HepG2 (cell line): ENCODE data around the gene SIGLEC7. TPM values are rescaled to one million over a fixed set of nuclear protein-coding genes. Genes with fewer than 3 reads are reported as not detected.
A peak's percentile ranks its signal among the peaks of the same experiment; 100 is the strongest.

Source experiments
- ATF7-NPFF ChIP-seq: sonication (generic); formaldehyde crosslinking; IDR thresholded peaks from 2 replicates; pipeline ENCODE4 v1.8.1; 2023; ENCODE audit warnings: mild to moderate bottlenecking, low read depth, missing genetic modification reagents, moderate library complexity
- DDIT3 ChIP-seq: sonication (generic); formaldehyde crosslinking; IDR thresholded peaks from 2 replicates; pipeline ENCODE4 v1.4.0; 2020; ENCODE audit warnings: mild to moderate bottlenecking, missing genetic modification reagents
- FOXM1 ChIP-seq: sonication (generic); formaldehyde crosslinking; IDR thresholded peaks from 2 replicates; pipeline ENCODE4 v1.5.0; 2020; ENCODE audit warnings: missing genetic modification reagents
- HNF4A ChIP-seq: sonication (generic); formaldehyde crosslinking; IDR thresholded peaks from 2 replicates; pipeline ENCODE4 v1.4.0; 2020; ENCODE audit warnings: missing genetic modification reagents
- HNRNPH1 ChIP-seq: fragments of 200-400 bp; formaldehyde crosslinking; optimal IDR thresholded peaks from 2 replicates; pipeline ENCODE3; 2017; ENCODE audit warnings: mild to moderate bottlenecking, low read depth, low read length
- KLF6 ChIP-seq: IDR thresholded peaks from 2 replicates; pipeline ENCODE4 v1.8.0; 2016; ENCODE audit warnings: missing biosample characterization, missing genetic modification reagents
- MTA3 ChIP-seq: sonication (generic); formaldehyde crosslinking; IDR thresholded peaks from 2 replicates; pipeline ENCODE4 v1.4.0; 2020; ENCODE audit warnings: missing genetic modification reagents
- MTF1 ChIP-seq: sonication (generic); formaldehyde crosslinking; IDR thresholded peaks from 2 replicates; pipeline ENCODE4 v1.5.0; 2020; ENCODE audit warnings: missing genetic modification reagents
- NR2F2 ChIP-seq: IDR thresholded peaks from 2 replicates; pipeline ENCODE4 v1.6.1; 2012; ENCODE audit warnings: low read depth, inconsistent platforms, borderline replicate concordance
- PBX3 ChIP-seq: sonication (generic); formaldehyde crosslinking; IDR thresholded peaks from 2 replicates; pipeline ENCODE4 v1.8.1; 2023; ENCODE audit warnings: missing genetic modification reagents, inconsistent platforms, borderline replicate concordance
- PCBP2 ChIP-seq: fragments of 200-400 bp; formaldehyde crosslinking; optimal IDR thresholded peaks from 2 replicates; pipeline ENCODE3; 2018; ENCODE audit warnings: low read length, low read depth; ENCODE audit not compliant: poor library complexity, severe bottlenecking
- PHF21A ChIP-seq: sonication (generic); formaldehyde crosslinking; IDR thresholded peaks from 2 replicates; pipeline ENCODE4 v1.5.0; 2020; ENCODE audit warnings: mild to moderate bottlenecking, missing genetic modification reagents
- SIN3A ChIP-seq: IDR thresholded peaks from 2 replicates; pipeline ENCODE4 v1.6.1; 2011; ENCODE audit warnings: low read depth, mild to moderate bottlenecking, control low read depth, low read length, borderline replicate concordance
- SOX6 ChIP-seq, 2 experiments: fragments of 450-650 bp in 1 of 2; sonication (generic) in 1 of 2; formaldehyde crosslinking in 1 of 2; IDR thresholded peaks; 2 replicates each; pipeline versions ENCODE4 v1.4.0 to v1.6.1; 2017 to 2020; ENCODE audit warnings: antibody characterized with exemption in 1 of 2, mild to moderate bottlenecking in 1 of 2, missing genetic modification reagents in 1 of 2
- ZNF20 ChIP-seq: sonication (generic); formaldehyde crosslinking; IDR thresholded peaks from 2 replicates; pipeline ENCODE4 v1.4.0; 2020; ENCODE audit warnings: mild to moderate bottlenecking, moderate library complexity, missing genetic modification reagents
- ZNF253 ChIP-seq: sonication (generic); formaldehyde crosslinking; IDR thresholded peaks from 2 replicates; pipeline ENCODE4 v1.8.0; 2022; ENCODE audit warnings: mild to moderate bottlenecking, missing genetic modification reagents, borderline replicate concordance
- ZNF557 ChIP-seq: sonication (generic); formaldehyde crosslinking; IDR thresholded peaks from 2 replicates; pipeline ENCODE4 v1.4.0; 2020; ENCODE audit warnings: missing genetic modification reagents
- ZNF749 ChIP-seq: sonication (generic); formaldehyde crosslinking; IDR thresholded peaks from 2 replicates; pipeline ENCODE4 v1.8.0; 2022; ENCODE audit warnings: mild to moderate bottlenecking, missing genetic modification reagents, moderate library complexity, borderline replicate concordance
- ZNF777 ChIP-seq: sonication (generic); formaldehyde crosslinking; IDR thresholded peaks from 2 replicates; pipeline ENCODE4 v1.4.0; 2020; ENCODE audit warnings: missing genetic modification reagents
- ZSCAN30 ChIP-seq: sonication (generic); formaldehyde crosslinking; IDR thresholded peaks from 2 replicates; pipeline ENCODE4 v1.5.0; 2020; ENCODE audit warnings: mild to moderate bottlenecking, missing genetic modification reagents
- polyA plus RNA-seq, 8 experiments: library from polyadenylated mRNA; depleted of rRNA in 3 of 8; stranded (reverse) in 7 of 8; unstranded in 1 of 8; fragments of >200 nt; fragmentation: Illumina TruSeq in 4 of 8; extraction: Trizol in 4 of 8; gene quantifications; 2 replicates each; pipeline versions ENCODE4 v1.2.1 to v1.2.3, GENCODE V29; 2011 to 2016; ENCODE audit warnings: low read depth in 4 of 8, missing spikeins in 1 of 8, mixed read lengths in 1 of 8; ENCODE audit not compliant: insufficient read depth in 1 of 8
- total RNA-seq, 5 experiments: library from RNA; depleted of rRNA; stranded (reverse); fragments of >200 nt; fragmentation: Illumina TruSeq; extraction: Trizol; gene quantifications; 2 replicates each; pipeline ENCODE4 v1.2.3, GENCODE V29; 2016; ENCODE audit warnings: low read depth in 1 of 5
- TF ChIP-seq, protein P1 (sequence below): sonication (generic); formaldehyde crosslinking; IDR thresholded peaks from 2 replicates; pipeline ENCODE4 v1.8.0; 2023; ENCODE audit warnings: mild to moderate bottlenecking, missing genetic modification reagents
- TF ChIP-seq, protein P2 (sequence below): sonication (generic); formaldehyde crosslinking; IDR thresholded peaks from 2 replicates; pipeline ENCODE4 v1.5.0; 2020; ENCODE audit warnings: missing genetic modification reagents
- TF ChIP-seq, protein P3 (sequence below): sonication (generic); formaldehyde crosslinking; IDR thresholded peaks from 2 replicates; pipeline ENCODE4 v1.4.0; 2020; ENCODE audit warnings: mild to moderate bottlenecking, missing genetic modification reagents
- TF ChIP-seq, protein P4 (sequence below): sonication (generic); formaldehyde crosslinking; IDR thresholded peaks from 2 replicates; pipeline ENCODE4 v1.4.0; 2020; ENCODE audit warnings: missing genetic modification reagents, borderline replicate concordance

The SIGLEC7 gene
- total and polyA plus RNA-seq, 2 of the 13 experiments (the other 11 are each of a cell fraction or from before 2014, with no cell fraction given): not detected

DNA sequence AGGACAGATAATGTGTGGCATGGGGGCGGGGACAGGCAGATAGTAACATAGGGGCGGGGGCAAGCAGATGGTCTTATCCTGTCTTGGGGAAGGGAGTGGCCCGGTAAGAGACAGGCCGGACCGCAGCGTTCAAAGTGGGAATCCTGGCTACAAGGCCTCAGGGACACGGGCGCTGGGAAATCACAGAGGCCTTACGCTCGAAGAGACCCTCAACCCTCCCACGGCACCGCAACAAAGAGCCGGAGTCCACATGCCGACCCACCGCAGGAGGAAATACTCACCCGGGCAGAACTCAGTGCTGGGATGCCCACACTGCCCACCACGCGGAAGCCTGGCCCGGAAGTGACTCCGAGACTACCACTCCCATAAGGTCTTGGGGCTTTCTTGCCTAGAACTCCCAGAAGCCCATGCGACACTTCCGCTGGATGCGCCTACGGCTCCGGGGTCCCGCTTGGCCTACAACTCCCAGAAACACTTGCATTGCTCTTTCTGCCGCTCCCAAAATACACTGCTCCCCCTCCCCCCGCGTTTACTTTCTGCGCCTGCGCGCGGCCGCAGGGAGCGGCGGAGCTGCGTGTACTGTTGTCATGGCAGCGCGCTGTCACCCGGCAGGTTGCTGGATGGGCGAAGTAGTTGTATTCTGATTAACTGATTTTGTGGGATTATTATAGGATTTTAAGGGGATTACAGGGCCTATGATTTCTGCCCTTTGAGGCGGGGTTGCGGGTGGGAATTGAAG lies 33.9 kb upstream of the SIGLEC7 start, which contains the start of gene CTU1 (continued):
- TF ChIP-seq, protein P1, sequence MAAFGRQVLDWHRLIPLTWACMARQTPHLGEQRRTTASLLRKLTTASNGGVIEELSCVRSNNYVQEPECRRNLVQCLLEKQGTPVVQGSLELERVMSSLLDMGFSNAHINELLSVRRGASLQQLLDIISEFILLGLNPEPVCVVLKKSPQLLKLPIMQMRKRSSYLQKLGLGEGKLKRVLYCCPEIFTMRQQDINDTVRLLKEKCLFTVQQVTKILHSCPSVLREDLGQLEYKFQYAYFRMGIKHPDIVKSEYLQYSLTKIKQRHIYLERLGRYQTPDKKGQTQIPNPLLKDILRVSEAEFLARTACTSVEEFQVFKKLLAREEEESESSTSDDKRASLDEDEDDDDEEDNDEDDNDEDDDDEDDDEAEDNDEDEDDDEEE (CRISPR knock-in tag): no peak; the same call in 1 of the 2 replicates
- TF ChIP-seq, protein P2, sequence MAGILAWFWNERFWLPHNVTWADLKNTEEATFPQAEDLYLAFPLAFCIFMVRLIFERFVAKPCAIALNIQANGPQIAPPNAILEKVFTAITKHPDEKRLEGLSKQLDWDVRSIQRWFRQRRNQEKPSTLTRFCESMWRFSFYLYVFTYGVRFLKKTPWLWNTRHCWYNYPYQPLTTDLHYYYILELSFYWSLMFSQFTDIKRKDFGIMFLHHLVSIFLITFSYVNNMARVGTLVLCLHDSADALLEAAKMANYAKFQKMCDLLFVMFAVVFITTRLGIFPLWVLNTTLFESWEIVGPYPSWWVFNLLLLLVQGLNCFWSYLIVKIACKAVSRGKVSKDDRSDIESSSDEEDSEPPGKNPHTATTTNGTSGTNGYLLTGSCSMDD: no peak
- TF ChIP-seq, protein P3, sequence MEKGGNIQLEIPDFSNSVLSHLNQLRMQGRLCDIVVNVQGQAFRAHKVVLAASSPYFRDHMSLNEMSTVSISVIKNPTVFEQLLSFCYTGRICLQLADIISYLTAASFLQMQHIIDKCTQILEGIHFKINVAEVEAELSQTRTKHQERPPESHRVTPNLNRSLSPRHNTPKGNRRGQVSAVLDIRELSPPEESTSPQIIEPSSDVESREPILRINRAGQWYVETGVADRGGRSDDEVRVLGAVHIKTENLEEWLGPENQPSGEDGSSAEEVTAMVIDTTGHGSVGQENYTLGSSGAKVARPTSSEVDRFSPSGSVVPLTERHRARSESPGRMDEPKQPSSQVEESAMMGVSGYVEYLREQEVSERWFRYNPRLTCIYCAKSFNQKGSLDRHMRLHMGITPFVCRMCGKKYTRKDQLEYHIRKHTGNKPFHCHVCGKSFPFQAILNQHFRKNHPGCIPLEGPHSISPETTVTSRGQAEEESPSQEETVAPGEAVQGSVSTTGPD (CRISPR knock-in tag): no peak
- TF ChIP-seq ZNF253: no peak
- TF ChIP-seq NR2F2: no peak
- no peak for TF ChIP-seq HNF4A (CRISPR knock-in tag)
- 0 out of 2 replicates have a peak, but pooled peaks have one; percentile 20 for TF ChIP-seq KLF6 (CRISPR knock-in tag)
- no peak for TF ChIP-seq ZNF749
- no peak for TF ChIP-seq PCBP2
- TF ChIP-seq SIN3A: peak; percentile 70; the same call in 1 of the 2 replicates
- TF ChIP-seq, protein P4, sequence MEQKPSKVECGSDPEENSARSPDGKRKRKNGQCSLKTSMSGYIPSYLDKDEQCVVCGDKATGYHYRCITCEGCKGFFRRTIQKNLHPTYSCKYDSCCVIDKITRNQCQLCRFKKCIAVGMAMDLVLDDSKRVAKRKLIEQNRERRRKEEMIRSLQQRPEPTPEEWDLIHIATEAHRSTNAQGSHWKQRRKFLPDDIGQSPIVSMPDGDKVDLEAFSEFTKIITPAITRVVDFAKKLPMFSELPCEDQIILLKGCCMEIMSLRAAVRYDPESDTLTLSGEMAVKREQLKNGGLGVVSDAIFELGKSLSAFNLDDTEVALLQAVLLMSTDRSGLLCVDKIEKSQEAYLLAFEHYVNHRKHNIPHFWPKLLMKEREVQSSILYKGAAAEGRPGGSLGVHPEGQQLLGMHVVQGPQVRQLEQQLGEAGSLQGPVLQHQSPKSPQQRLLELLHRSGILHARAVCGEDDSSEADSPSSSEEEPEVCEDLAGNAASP (CRISPR knock-in tag): no peak
- no peak for TF ChIP-seq ZNF20 (CRISPR knock-in tag)
- TF ChIP-seq SOX6 (IDR thresholded peaks at IDR 0.05): no peak
- TF ChIP-seq SOX6 (CRISPR knock-in tag; IDR thresholded peaks at IDR 0.05): peak; percentile 66
- 0 out of 2 replicates have a peak, but pooled peaks have one; percentile 30 for TF ChIP-seq ATF7-NPFF (CRISPR knock-in tag)
- no peak for TF ChIP-seq ZSCAN30 (CRISPR knock-in tag)
- TF ChIP-seq FOXM1 (CRISPR knock-in tag): no peak
- TF ChIP-seq HNRNPH1: no peak
- TF ChIP-seq PHF21A: no peak; the same call in 1 of the 2 replicates
- no peak for TF ChIP-seq ZNF557 (CRISPR knock-in tag)
- no peak for TF ChIP-seq PBX3 (CRISPR knock-in tag)
- no peak for TF ChIP-seq MTF1 (CRISPR knock-in tag)
- no peak for TF ChIP-seq ZNF777
- no peak for TF ChIP-seq DDIT3 (CRISPR knock-in tag)
- no peak for TF ChIP-seq MTA3
